Subcutaneous adipose tissue (tissue), 4 donors: Measurements from ENCODE around the gene CEP120. TPM values are rescaled to one million over a fixed set of nuclear protein-coding genes. Genes with fewer than 3 reads are reported as not detected.

ENCODE experiments used
- total RNA-seq, 4 donors: library from RNA; depleted of rRNA; stranded (reverse); fragments of >200 nt; gene quantifications; one replicate each; pipeline ENCODE4 v1.1.0, GENCODE V29; 2016

Gene CEP120
- total RNA-seq, 4 donors from 2014 or later, result 19.4 to 25.8 (median 22.4) TPM

Other genes with a start within 250 kb of the CEP120 start
- 10 to 100 TPM; 36.2 to 51.0 (median 46.4) TPM for gene CSNK1G3, start 88.8 kb upstream of the CEP120 start, total RNA-seq